GM19463 (cell line): ENCODE data around the gene GCSH.

Experiments
- ATAC-seq: cut with Tn5 transposase; IDR thresholded peaks from one replicate; pipeline ENCODE4 v1.9.1; 2021; ENCODE audit warnings: mild to moderate bottlenecking, moderate library complexity; ENCODE audit not compliant: unreplicated experiment

The GCSH gene

GRCh38 chr16:81060576-81061306 is 35.5 kb downstream of the GCSH start:
- no peak for ATAC-seq

- ATAC-seq = no peak
Observed at GRCh38 chr16:81053761-81054160, 42.4 kb downstream of the GCSH start.

GRCh38 chr16:81042821-81043220 is 53.4 kb downstream of the GCSH start:
- ATAC-seq = no peak

- ATAC-seq = no peak
Observed at GRCh38 chr16:81041696-81042095, 54.5 kb downstream of the GCSH start.

GRCh38 chr16:81040842-81041241 is 55.4 kb downstream of the GCSH start:
- no peak for ATAC-seq

GRCh38 chr16:81040131-81040530 is 56.1 kb downstream of the GCSH start:
- no peak for ATAC-seq

- no peak for ATAC-seq
Observed at GRCh38 chr16:81036751-81037350, 59.3 kb downstream of the GCSH start.

- ATAC-seq = peak; percentile 49
Observed at GRCh38 chr16:81035975-81036750, 60.0 kb downstream of the GCSH start.

GRCh38 chr16:81035398-81035974 is 60.7 kb downstream of the GCSH start, which contains the start of gene ATMIN:
ATMIN (plus strand) TSS chr16:81035842; CDS start chr16:81035871, 29 bp downstream.
- peak; percentile 89 for ATAC-seq
